ENCODE data around the gene BAHCC1.

The BAHCC1 gene

GRCh38 chr17:81445642-81446503 is 50.6 kb downstream of the BAHCC1 start:
- in situ Hi-C loops (cut with MboI; ENCODE audit: low sequenced_read_pairs, unreplicated experiment): no loop called here

GRCh38 chr17:81447331-81447933 is 52.2 kb downstream of the BAHCC1 start:
- in situ Hi-C loops (cut with MboI; ENCODE audit: low sequenced_read_pairs, unreplicated experiment): no loop called here
- no peak for DNase-seq (ENCODE audit: low spot score)
- no peak for TF ChIP-seq CTCF (IDR thresholded peaks at IDR 0.05; ENCODE audit: borderline replicate concordance, control extremely low read depth, extremely low read depth, insufficient read depth, missing control alignments)

More at GRCh38 chr17:81445642-81446503, 50.6 kb downstream of the BAHCC1 start:
- DNase-seq (ENCODE audit: low spot score): no peak
- no peak for TF ChIP-seq CTCF (IDR thresholded peaks at IDR 0.05; ENCODE audit: borderline replicate concordance, control extremely low read depth, extremely low read depth, insufficient read depth, missing control alignments)

GRCh38 chr17:81448442-81448841 is 53.2 kb downstream of the BAHCC1 start:
- no peak for TF ChIP-seq CTCF (IDR thresholded peaks at IDR 0.05; ENCODE audit: borderline replicate concordance, control extremely low read depth, extremely low read depth, insufficient read depth, missing control alignments)
- no peak for DNase-seq (ENCODE audit: low spot score)
- in situ Hi-C loops (cut with MboI; ENCODE audit: low sequenced_read_pairs, unreplicated experiment): no loop called here

- no peak for TF ChIP-seq CTCF (IDR thresholded peaks at IDR 0.05; ENCODE audit: borderline replicate concordance, control extremely low read depth, extremely low read depth, insufficient read depth, missing control alignments)
Observed at GRCh38 chr17:81448950-81449349, 53.7 kb downstream of the BAHCC1 start.

GRCh38 chr17:81449351-81449750 is 54.1 kb downstream of the BAHCC1 start:
- no peak for DNase-seq (ENCODE audit: low spot score)
- in situ Hi-C loops (cut with MboI; ENCODE audit: low sequenced_read_pairs, unreplicated experiment): no loop called here
- TF ChIP-seq CTCF (IDR thresholded peaks at IDR 0.05; ENCODE audit: borderline replicate concordance, control extremely low read depth, extremely low read depth, insufficient read depth, missing control alignments): no peak

More at GRCh38 chr17:81448950-81449349, 53.7 kb downstream of the BAHCC1 start:
- DNase-seq (ENCODE audit: low spot score): no peak
- in situ Hi-C loops (cut with MboI; ENCODE audit: low sequenced_read_pairs, unreplicated experiment): no loop called here

GRCh38 chr17:81451823-81452222 is 56.6 kb downstream of the BAHCC1 start:
- TF ChIP-seq CTCF (IDR thresholded peaks at IDR 0.05; ENCODE audit: borderline replicate concordance, control extremely low read depth, extremely low read depth, insufficient read depth, missing control alignments): no peak
- in situ Hi-C loops (cut with MboI; ENCODE audit: low sequenced_read_pairs, unreplicated experiment): no loop called here
- no peak for DNase-seq (ENCODE audit: low spot score)

Data from GM13976 (cell line).